SK-N-MC (cell line): ENCODE measurements around the gene MGMT.

ENCODE experiments used
- EZH2 ChIP-seq: fragments of 200-600 bp; sonication (generic); IDR thresholded peaks from one replicate; pipeline ENCODE4 v1.6.1; 2017; ENCODE audit warnings: antibody characterized with exemption
- POLR2AphosphoS5 ChIP-seq: IDR thresholded peaks from 2 replicates; pipeline ENCODE4 v1.6.1; 2012; ENCODE audit warnings: mild to moderate bottlenecking, low read depth, low read length, borderline replicate concordance

DNA sequence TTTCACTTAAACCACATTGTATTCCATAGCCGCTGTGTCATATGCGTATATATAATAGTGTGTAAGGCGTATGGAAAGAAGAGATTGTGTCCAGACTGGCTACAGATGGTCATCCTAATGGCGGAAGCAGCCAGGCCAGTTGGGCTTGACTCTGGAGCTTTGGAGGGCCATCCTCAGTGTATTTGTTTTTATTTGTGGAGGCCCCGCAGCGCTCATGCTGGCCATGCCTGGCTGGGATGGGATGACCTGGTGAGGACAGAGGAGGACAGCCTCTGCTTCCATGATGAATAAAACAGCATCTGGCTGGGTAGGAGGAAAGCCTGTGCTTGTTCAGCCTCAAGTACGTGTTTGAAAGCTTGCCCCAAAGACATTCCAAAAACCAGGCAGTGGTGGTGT lies 276.7 kb downstream of the MGMT start:
- TF ChIP-seq EZH2 (no peak), POLR2AphosphoS5 (no peak)
